OCI-LY7 (cell line): ENCODE results near the gene CYFIP1. TPM values are rescaled to one million over a fixed set of nuclear protein-coding genes. Genes with fewer than 3 reads are reported as not detected.

Source experiments
- BruUV-seq: library from RNA; stranded (reverse); fragments of 400-500 nt; replicated peaks from 2 replicates; lab custom pipeline; 2021; lab: Mats Ljungman, UMichigan
- CTCF ChIA-PET: fragments of 300-600 bp; sonication (Branson Sonifier 250); formaldehyde crosslinking; loops from one replicate; lab custom pipeline; 2022; ENCODE audit warnings: antibody characterized with exemption; ENCODE audit not compliant: unreplicated experiment; lab: Charles Lee
- POLR2A ChIA-PET: fragments of 300-600 bp; sonication (Branson Sonifier 250); formaldehyde crosslinking; loops from one replicate; lab custom pipeline; 2022; ENCODE audit warnings: antibody characterized with exemption; lab: Charles Lee
- DNase-seq: peaks from one replicate; pipeline ENCODE4 v3.0.0-alpha.2; 2015; ENCODE audit warnings: low spot score
- H2AFZ ChIP-seq: fragments of 200-600 bp; sonication (generic), shearing (Covaris generic); 2 replicates; pipeline ENCODE4 v1.6.1; 2014; ENCODE audit warnings: mild to moderate bottlenecking, antibody characterized with exemption, low read length, moderate library complexity
- H3K27ac ChIP-seq: fragments of 200-600 bp; sonication (generic); 2 replicates; pipeline ENCODE4 v1.5.1; 2014; ENCODE audit warnings: mixed run types, low read depth, mild to moderate bottlenecking, moderate library complexity, low read length, inconsistent platforms; ENCODE audit not compliant: poor library complexity, severe bottlenecking
- H3K36me3 ChIP-seq: fragments of 200-600 bp; sonication (generic); 2 replicates; pipeline ENCODE4 v1.6.1; 2014; ENCODE audit warnings: mild to moderate bottlenecking, antibody characterized with exemption, low read length, moderate library complexity, mixed read lengths; ENCODE audit not compliant: insufficient read depth
- H3K4me1 ChIP-seq: fragments of 200-600 bp; sonication (generic); 2 replicates; pipeline ENCODE4 v1.5.1; 2014; ENCODE audit warnings: mild to moderate bottlenecking, low read length; ENCODE audit not compliant: insufficient read depth, poor library complexity, severe bottlenecking
- H3K4me2 ChIP-seq: fragments of 200-600 bp; sonication (generic); 2 replicates; pipeline ENCODE4 v1.6.1; 2014; ENCODE audit warnings: mild to moderate bottlenecking, low read length
- H3K4me3 ChIP-seq: fragments of 200-600 bp; sonication (generic); 2 replicates; pipeline ENCODE4 v1.5.1; 2014; ENCODE audit warnings: mild to moderate bottlenecking, low read depth, low read length; ENCODE audit not compliant: poor library complexity, severe bottlenecking
- H3K79me2 ChIP-seq: fragments of 200-600 bp; sonication (generic); 2 replicates; pipeline ENCODE4 v1.6.1; 2016; ENCODE audit warnings: low read depth, mild to moderate bottlenecking, low read length, moderate library complexity, mixed read lengths; ENCODE audit not compliant: insufficient read depth
- H3K9me2 ChIP-seq: fragments of 200-600 bp; sonication (generic); 2 replicates; pipeline ENCODE4 v1.6.1; 2016; ENCODE audit warnings: mild to moderate bottlenecking, low read length, mixed read lengths; ENCODE audit not compliant: insufficient read depth
- H3K9me3 ChIP-seq: fragments of 200-600 bp; sonication (generic); 2 replicates; pipeline ENCODE4 v1.6.1; 2014; ENCODE audit warnings: mild to moderate bottlenecking, mixed run types, low read length, mixed read lengths
- H4K20me1 ChIP-seq: fragments of 200-600 bp; sonication (generic); 2 replicates; pipeline ENCODE4 v1.6.1; 2014; ENCODE audit warnings: mild to moderate bottlenecking, antibody characterized with exemption, low read length, moderate library complexity, mixed read lengths; ENCODE audit not compliant: insufficient read depth
- CTCF ChIP-seq: fragments of 200-600 bp; sonication (generic); conservative IDR thresholded peaks from 2 replicates; pipeline ENCODE4 v1.5.1; 2014; ENCODE audit warnings: mild to moderate bottlenecking, antibody characterized with exemption, low read length, moderate library complexity, mixed read lengths
- EZH2phosphoT487 ChIP-seq: fragments of 200-600 bp; sonication (generic); IDR thresholded peaks from 2 replicates; pipeline ENCODE4 v1.6.1; 2018; ENCODE audit warnings: low read depth, borderline replicate concordance, mild to moderate bottlenecking, mixed run types, antibody characterized with exemption, low read length, moderate library complexity, mixed read lengths
- intact Hi-C: fragments of 100-400 bp; cut with micrococcal nuclease; formaldehyde crosslinking; loops from one replicate; pipeline ENCODE4 v1.10.0; 2022; ENCODE audit not compliant: unreplicated experiment
- total RNA-seq, 2 experiments: library from RNA; depleted of rRNA in 1 of 2; stranded (reverse); fragments of >200 nt in 1 of 2; shearing (Covaris generic) in 1 of 2; gene quantifications; 2 replicates each; pipeline ENCODE4 v1.2.3, GENCODE V29; 2014 to 2022

CYFIP1 gene
- total RNA-seq, 2 experiments from 2014 or later, result 0.98 to 1.3 TPM

- intact Hi-C loops, result no loop called here
- Histone ChIP-seq H3K9me3 (no peaks in the 10 kb centered on the region), H3K79me2 (peaks cover 100% of the 10 kb centered on the region), H3K9me2 (no peaks in the 10 kb centered on the region), H4K20me1 (peaks cover 45% of the 10 kb centered on the region), H3K36me3 (peaks cover 94% of the 10 kb centered on the region), H2AFZ (no peak overlapping the region), H3K4me2 (no peak overlapping the region), H3K27ac (no peak overlapping the region), H3K4me1 (peaks cover 21% of the 10 kb centered on the region), H3K4me3 (no peak overlapping the region)
- CTCF ChIA-PET, result no interaction called here
- DNase-seq, result no peak
- POLR2A ChIA-PET, result no interaction called here
- TF ChIP-seq CTCF (no peak), EZH2phosphoT487 (no peak)
- BruUV-seq, result no TSS peak
These were observed 134.1 kb downstream of the CYFIP1 start for GRCh38 chr15:22846073-22846472.

- POLR2A ChIA-PET, result no interaction called here
- CTCF ChIA-PET, result no interaction called here
- Histone ChIP-seq H3K27ac (no peak overlapping the region), H4K20me1 (peaks cover 50% of the 10 kb centered on the region), H3K4me2 (no peak overlapping the region), H3K4me1 (peaks cover 27% of the 10 kb centered on the region), H2AFZ (no peak overlapping the region), H3K4me3 (no peak overlapping the region), H3K9me2 (no peaks in the 10 kb centered on the region), H3K36me3 (peaks cover 94% of the 10 kb centered on the region), H3K79me2 (peaks cover 100% of the 10 kb centered on the region), H3K9me3 (no peaks in the 10 kb centered on the region)
- TF ChIP-seq CTCF (no peak), EZH2phosphoT487 (no peak)
- BruUV-seq, result no TSS peak
- intact Hi-C loops, result no loop called here
- no peak for DNase-seq
These were observed 134.8 kb downstream of the CYFIP1 start for GRCh38 chr15:22845289-22845900.
